GM19193 (cell line): ENCODE data around the gene AP3M1.

ENCODE experiments used
- POLR2A ChIP-seq: IDR thresholded peaks from 4 replicates; pipeline ENCODE4 v1.6.1; 2011; ENCODE audit not compliant: insufficient read depth, insufficient read length; ENCODE audit errors: extremely low read depth

Gene AP3M1

DNA sequence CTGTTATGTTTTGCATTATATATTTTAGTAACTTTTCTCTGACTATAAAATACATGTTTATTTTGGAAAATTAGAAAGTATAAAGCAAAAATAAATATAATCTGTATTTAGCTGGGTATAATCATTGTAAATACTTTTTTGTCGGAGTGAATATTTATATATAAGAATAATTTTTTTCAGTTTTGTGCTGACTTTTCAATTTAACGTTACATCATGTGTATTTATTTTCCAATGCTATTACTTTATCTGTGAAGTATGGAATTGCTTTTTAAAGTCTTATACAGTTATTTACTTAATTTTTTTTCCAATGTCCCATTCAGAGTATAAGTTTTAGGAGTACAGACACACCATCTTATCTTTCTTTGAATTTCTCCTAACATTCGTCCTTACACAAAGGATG is 15.2 kb downstream of the AP3M1 start:
- no peak for TF ChIP-seq POLR2A

DNA sequence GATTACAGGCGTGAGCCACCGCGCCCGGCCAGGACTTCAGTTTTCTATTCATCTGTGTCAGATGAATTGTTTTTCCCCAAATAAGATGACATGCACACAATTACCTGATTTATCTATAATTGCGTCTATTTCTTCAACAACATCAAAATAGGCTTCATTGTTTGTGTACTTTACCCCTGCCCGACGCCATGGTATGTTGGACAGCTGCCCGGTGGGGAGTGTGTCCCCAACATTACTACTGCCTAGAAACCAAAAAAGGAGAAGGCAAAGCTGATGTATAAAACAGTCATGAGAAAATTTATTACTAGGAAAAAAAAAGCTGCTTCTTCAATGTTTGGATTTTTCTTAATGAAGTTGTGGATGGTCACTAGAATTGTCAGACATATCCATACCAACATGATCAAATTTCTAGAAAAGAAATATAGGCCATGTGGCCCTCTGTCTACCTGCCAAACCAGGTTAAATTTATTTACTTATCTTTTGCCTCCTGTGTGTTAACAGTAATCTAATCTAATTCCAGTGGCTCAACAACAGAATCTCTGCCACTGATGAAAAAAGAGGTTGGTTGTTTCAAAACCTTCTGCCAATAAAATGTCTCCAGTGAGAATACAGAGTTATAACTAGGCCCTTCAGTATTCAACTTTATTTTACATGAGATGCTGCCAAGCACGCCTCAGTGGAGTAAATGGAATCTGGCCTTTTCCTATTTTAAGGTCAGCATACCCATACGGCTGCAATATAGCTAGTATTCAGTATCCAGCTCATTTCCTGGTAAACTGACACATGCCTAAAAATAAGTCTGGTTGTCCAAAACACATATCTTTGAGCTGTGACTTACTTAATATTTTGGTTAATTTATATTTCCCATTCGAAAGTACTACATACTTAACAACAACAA is 16.5 kb downstream of the AP3M1 start:
- TF ChIP-seq POLR2A: no peak

DNA sequence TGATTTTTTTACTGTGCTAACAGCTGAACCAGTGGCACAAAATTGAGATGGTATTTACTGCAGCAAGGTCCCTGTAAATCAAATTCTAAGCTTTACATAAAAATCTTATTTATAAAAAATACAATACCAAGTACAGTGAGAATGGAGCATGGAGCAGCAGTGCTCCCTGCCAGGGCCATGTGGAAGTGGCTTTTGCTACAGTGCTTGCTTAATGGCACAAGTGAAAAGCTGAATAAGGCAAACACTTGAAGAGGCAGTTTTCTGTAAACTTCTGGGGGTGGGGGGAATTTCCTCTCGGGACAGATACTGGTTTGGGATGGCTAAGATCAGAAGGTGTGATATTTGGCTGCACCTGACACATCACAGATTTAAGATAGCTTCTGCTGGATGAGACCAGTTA is 27.5 kb downstream of the AP3M1 start:
- TF ChIP-seq POLR2A: no peak

DNA sequence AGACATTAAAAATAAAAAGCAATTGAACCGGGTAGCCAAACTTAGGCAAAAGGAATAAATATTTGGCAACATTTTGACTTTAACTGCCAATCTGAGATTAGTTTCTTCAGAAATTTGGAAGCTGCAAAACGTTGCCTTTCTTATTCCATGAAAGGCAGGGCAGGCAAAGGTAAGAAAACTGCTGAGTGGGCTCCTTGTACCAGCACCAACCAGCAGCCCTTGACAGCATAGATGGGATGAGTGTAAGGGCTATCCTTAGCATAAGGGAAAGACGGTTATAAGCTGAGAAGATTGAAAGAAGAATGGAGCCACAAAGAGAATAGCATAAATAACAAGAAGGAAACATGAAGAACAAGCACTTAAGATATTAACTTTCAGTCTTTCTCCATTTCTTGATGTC is 28.6 kb downstream of the AP3M1 start:
- TF ChIP-seq POLR2A: no peak

DNA sequence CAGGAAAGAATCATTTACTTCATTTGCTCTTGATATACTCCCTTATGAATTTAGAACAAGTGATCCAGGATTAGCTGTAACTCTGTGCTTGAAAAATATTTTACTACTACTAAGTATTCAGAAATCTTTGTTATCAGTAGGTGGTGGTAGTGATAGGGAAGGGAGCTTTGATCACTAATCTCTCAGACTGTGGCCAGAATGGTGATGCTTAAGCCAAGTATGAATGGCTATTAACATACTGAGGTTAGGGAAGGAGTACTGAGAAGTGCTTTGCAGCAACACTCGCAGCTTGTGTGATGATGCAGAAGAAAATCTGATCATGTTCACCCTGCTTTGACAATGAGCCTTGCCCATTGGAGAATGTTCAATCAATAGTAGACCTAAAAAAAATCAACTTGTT is 29.3 kb downstream of the AP3M1 start:
- no peak for TF ChIP-seq POLR2A

DNA sequence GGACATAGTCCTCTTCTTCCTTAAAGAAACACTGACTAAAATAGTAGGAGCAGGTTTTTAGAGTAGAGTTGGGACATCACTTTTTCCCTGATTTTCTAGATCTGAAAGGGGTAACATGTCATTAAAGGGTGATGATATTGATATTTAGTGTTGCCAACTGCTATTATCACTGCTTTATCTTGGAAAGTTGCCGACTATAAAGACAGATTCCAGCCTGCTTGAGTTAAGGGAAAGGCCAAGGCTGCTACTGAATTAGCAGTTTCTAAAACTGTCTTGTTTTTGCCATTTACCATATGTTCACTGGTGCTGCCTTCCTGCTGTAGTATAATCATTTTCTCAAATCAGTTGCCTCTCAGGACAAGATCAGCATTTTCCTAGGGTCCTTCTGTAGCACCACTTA is 29.7 kb downstream of the AP3M1 start:
- TF ChIP-seq POLR2A: no peak

DNA sequence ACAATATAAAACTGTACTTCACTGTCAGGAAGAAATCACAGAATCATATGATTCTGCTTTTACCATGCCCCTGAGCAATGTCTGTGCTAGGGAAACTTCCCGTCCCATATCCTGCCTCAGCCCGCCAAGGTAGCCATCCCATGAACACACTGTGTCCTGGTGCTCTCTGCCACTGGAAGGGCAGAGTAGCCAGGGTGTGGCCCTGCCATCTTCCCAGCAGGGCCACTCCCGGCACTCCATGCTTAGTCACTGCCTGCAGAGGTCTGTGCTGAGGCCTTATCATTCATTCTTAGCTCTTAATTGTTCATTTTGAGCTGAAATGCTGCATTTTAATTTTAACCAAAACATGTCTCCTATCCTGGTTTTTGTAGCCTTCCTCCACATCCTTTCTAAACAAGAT is 31.8 kb downstream of the AP3M1 start:
- TF ChIP-seq POLR2A: no peak

DNA sequence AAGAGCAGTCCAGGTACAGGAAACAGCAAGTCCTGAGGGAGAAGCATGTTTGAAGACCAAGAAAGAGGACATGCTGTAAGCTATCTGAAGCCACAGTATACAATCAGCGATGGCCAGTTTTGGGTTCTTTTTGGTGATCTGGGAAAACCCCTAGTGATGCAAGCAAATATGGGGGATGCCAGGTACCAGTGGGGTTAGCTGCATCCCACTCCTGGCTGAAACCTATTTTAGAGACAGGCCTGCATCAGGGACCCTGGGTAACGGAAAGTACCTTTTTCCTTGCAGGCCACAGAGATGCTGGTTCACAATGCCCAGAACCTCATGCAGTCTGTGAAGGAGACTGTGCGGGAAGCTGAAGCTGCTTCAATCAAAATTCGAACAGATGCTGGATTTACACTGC is 32.9 kb downstream of the AP3M1 start:
- no peak for TF ChIP-seq POLR2A

DNA sequence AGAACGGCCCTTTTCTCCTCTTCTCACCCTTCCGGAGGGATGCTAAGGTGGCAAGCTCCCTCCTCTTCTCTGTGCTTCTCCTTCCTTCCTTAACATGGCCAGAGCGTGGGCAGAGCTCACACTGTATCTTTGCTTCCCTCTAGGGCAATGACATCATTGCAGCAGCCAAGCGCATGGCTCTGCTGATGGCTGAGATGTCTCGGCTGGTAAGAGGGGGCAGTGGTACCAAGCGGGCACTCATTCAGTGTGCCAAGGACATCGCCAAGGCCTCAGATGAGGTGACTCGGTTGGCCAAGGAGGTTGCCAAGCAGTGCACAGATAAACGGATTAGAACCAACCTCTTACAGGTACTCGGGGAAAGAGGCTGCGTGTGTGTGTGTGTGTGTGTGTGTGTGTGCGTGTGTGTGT is 36.6 kb downstream of the AP3M1 start:
- no peak for TF ChIP-seq POLR2A

DNA sequence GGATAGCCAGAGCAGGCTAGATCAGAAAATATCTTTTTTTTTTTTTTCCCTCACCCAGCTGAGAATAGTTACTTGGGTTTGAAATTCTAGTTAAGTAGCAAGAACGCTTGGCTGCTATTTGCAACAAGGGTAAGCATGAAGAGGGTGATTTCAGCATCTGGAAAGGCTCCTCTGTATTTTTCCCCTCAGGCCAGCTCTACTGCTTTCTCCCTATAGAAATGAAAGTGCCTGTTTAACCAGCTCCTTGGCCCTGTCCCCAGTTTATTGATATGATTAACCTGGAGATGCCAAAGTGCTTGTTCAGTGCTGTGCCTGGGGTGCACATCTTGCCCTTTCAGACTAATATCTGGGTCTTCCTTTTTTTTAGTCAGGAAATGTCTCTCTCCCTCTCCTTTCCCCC is 37.1 kb downstream of the AP3M1 start:
- no peak for TF ChIP-seq POLR2A

DNA sequence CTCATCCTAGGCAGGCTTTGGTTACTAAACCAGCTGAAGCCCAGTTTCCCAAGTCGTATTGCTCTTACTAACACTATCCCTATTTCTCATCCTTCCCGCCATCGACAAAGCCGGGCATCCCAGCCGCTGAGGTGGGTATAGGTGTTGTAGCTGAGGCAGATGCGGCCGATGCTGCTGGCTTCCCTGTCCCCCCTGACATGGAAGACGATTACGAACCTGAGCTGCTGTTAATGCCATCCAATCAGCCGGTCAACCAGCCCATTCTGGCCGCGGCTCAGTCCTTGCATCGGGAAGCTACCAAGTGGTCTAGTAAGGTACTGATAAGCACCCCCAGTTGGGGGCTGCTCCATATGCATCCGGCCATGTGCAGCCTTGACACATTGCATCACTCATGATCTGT is 38.8 kb downstream of the AP3M1 start:
- no peak for TF ChIP-seq POLR2A

DNA sequence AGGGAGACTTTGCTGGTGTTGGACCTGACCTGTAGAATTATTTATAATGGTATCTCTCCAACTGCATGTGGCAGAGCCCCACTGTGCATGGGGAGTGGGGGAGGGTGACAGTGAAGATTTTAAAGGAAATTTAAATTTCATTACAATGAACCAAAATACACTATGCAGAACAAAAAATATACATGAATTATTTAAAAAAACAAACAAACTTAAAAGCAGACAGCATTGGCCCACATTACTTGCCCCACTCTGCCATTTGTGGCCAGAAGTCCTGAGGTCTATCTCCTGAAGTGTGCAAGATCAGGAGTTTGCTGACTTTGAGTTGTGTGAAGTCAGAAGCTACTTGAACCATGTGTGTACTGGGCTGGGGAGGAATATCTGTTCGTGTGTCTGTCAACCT is 40.5 kb downstream of the AP3M1 start:
- no peak for TF ChIP-seq POLR2A

DNA sequence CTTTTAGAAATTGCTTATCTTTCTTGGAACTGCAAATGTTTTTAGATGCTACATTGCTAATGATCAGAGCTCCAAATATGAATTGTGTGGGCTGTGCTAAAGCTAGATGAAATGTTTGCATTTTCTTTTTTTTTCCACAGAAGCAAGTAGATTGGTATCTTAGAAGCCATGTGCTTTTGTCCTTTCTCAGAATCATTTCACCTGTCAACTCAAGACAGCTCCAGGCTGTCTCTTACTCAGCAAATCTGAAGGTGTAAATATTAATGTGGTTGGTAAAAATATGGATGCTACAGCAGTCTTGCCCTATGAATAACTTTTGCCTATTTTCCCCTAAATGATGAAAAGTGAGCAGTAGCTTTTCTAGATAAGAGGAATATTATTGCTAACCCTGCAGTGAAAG is 41.2 kb downstream of the AP3M1 start:
- TF ChIP-seq POLR2A: no peak

DNA sequence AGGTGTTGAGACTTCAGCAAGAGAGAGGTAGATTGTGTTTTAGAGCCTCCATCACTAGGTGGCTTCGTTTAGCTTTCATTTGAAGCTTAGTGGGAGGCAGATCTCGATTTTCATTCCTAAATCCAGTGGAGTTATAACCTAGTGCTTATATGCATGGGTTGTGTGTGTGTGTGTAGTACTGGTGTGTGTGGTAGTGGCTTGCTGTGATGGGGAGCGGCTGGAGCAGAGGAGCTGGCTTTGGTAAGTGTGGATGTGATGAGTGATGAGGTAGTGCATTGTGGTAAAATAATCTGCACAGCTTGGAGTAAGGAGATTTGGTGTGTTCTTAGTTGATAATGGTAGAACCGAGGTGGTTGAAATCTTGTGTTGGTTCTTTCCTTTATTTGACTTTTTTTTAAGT is 43.2 kb downstream of the AP3M1 start:
- no peak for TF ChIP-seq POLR2A

DNA sequence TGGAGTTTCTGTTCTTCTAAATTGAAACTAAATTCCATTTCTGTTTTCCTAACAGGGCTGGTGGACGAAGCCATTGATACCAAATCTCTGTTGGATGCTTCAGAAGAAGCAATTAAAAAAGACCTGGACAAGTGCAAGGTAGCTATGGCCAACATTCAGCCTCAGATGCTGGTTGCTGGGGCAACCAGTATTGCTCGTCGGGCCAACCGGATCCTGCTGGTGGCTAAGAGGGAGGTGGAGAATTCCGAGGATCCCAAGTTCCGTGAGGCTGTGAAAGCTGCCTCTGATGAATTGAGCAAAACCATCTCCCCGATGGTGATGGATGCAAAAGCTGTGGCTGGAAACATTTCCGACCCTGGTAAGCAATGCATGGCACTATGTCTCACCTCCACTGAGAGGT is 45.6 kb downstream of the AP3M1 start:
- TF ChIP-seq POLR2A: no peak

DNA sequence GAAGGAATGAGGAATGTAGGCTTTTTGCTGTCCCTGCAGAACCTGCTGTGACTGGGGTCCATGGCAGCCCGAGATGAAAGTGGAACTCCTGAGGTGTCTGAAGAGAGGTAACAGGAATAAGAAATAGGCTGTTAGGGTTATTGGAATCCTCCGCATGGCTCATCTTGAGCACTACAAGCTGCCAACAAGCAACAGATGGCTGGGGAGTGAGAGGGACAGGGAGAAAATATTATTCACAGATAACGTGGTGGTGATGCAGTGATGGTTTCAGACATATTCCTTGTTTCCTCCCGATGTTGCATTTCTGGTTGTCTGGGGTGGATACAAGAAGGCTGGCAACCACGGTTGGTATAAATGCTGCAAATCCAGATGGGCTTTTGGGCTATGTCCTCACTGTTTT is 46.1 kb downstream of the AP3M1 start:
- TF ChIP-seq POLR2A: no peak

DNA sequence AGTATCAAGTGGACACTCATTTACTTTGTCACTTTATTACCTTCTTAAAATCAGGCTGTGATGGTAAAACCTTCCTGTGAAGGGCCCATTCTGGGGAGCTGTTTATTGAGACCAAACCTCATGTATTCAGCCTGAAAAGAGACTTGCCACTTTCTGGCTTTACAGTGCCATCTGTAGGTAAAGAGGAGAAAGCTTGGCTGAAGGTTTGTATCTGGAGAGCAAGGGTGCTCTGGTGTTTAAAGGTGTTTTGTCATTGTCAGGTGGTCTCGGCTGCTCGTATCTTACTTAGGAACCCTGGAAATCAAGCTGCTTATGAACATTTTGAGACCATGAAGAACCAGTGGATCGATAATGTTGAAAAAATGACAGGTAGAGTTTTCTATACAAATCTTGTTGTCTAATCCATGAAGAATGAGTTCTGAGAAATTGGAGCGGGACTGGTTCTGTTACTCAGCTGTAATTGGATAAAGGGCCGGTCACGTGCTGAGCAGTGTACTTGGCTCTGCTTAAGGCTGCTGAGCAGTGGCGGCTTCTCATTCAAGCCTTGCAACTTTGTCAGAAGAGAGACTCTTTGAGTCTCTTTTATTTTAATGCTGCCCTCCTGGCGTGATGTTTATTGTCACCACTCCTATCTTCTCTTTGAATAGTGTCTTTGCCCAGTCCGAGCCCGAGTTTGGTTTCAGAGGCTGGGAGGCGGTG is 46.9 kb downstream of the AP3M1 start:
- TF ChIP-seq POLR2A: no peak

DNA sequence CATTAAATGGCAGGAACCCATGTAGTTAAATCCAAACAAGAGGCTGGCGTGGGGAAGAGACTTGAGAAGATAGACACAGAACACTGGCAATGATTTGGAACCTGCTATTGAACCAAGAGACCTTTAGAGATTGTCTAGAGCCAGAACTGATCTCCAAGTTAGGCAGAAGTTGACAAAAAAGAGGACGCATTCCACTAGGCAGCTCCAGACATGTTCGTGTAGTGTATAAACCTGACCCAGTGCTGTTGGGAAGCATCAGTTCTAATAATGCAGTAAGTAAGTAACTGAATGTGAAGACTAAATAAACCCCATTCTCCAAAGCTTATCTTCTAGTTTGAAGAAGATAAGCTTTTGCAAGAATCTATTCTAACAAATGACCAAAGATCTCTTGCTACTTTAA is 50.8 kb downstream of the AP3M1 start:
- no peak for TF ChIP-seq POLR2A
